Measurements from ENCODE around the gene CAMK4. TPM values are rescaled to one million over a fixed set of nuclear protein-coding genes. Genes with fewer than 3 reads are reported as not detected.
"Not testable (repeated sequence)": the region's sequence is repeated elsewhere in the genome, so short reads cannot be mapped to it uniquely, and the experiment has no call there.

Gene CAMK4
- polyA plus RNA-seq, 3 donors, result 4.1 to 6.8 (median 5.9) TPM

DNA sequence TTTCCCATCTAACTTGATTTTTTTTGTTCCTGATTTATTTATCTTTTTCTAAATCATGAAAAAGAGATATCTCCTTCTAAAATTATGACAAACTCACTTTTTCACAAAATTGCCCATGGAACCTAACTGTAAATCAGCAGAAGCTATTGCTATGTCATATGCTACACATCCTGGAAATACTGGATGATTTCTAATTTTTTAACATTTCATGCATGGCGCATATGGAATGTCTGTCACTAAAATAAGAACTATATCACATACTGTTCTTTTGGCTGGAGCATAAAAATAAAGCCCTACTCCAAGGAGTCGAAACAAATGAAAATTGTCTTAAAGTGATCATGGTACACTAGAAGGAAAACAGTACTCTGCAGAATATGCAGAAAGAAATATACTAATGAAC, 60.6 kb downstream of the CAMK4 start:
- no peak for DNase-seq (ENCODE audit: extremely low read depth in 1 of 11, low read depth in 9 of 11, low spot score in 4 of 11)

DNA sequence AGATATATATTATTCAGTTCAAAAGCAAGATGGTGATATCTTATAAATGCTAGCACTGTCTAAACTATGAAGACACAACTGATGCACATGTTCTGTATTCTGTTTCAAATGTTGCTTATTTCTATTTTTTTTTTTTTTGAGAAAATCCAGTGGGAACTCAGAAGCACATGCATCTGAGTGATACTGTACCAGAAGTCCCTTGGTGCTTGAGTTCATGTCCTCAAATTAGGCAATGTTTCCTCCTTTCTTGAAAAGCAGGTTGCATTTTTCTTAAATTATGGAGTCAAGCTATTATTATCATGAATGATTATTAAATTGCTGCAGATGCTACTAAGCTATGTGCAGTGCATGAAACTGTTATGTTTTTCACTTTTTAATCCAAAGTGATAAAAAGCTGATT, 70.4 kb downstream of the CAMK4 start:
- no peak for DNase-seq (ENCODE audit: extremely low read depth in 1 of 11, low read depth in 9 of 11, low spot score in 4 of 11)

DNA sequence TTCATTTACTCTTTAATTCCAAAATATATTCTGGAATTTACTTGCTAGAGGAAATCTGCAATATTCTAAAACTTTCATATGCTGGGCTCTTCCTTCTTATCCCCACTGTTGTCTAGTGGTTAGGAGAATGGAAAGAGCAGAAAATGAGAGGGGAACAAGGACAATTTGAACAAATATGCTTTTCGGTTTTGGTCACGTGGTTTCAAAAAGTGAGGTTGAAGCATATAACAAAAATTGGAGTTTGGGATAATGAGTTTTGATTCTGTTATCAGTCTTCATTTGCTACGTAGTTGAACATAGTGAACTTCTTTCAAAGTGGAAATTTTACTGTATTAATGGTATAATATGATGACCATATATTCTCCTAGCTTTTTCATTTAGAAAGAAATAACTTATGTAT, 71.5 kb downstream of the CAMK4 start:
- DNase-seq (ENCODE audit: extremely low read depth in 1 of 11, low read depth in 9 of 11, low spot score in 4 of 11), result no peak

DNA sequence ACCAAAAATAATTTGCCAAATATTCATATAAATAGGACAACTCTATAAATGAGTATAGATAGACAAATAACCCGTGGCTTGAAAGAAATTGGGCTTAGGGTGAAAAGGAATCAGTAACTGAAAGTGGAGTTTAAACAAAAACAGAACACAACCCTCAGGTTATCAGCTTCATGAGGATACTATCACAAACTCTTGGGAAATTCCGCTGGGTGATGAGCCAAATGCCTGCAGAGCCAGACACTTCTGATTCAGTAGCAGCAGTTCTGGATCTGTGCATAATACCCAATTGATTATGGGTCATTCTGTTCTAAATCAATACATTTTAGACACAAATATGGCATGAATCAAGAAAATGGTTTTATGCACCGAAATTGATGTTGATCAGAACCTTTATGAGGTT, 72.4 kb downstream of the CAMK4 start:
- DNase-seq (ENCODE audit: extremely low read depth in 1 of 11, low read depth in 9 of 11, low spot score in 4 of 11), result no peak

DNA sequence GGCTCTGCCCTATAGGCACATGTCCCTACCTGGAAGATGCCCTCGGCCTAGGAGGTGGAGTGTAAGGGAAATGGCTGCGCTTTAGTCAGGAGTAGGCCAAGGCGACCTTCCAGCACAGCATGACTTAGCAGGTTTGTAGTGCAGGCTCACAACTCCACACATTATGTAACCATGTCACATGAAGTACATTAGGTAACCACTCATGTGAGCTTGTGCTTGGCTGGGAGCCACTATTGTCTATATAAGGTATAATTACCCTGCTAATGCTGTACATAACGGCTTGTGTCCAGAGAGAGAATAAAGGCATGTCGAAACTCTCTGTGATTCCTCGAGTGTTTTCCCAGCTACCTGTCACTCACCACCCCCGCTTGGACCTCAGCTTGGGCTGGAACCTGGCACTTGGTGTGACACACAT, 74.9 kb downstream of the CAMK4 start:
- no peak for DNase-seq (ENCODE audit: extremely low read depth in 1 of 11, low read depth in 9 of 11, low spot score in 4 of 11)

DNA sequence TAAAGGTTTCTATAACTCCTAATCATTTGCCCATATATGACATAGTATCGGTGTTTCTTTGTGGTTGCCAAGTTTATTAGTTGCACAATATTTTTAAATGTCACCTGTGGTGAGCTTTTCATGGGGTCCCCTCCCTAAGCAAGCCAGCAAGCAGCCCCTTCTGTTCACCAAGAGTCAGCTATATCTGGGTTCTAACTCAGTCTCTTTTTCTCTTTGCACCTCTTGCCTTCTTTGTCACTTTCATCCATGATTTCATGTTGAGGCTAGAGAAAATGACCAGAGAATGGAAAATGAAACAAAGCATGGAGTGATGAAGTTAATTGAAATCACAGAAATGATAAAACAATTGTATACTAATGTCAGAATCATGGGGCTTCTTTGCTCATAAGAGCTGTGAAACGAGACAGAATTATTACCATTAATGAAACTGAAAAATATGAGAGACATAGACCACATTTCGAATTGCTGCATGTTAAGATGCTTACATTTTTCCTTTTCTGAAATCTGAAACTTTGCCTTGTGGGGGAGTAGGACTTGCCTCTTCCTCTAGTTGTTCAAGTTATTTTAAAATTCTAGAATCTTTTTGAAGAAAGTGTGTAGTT, 75.7 kb downstream of the CAMK4 start:
- DNase-seq (ENCODE audit: extremely low read depth in 1 of 11, low read depth in 9 of 11, low spot score in 4 of 11), result peak in 1 of 11 donors; percentile 1

DNA sequence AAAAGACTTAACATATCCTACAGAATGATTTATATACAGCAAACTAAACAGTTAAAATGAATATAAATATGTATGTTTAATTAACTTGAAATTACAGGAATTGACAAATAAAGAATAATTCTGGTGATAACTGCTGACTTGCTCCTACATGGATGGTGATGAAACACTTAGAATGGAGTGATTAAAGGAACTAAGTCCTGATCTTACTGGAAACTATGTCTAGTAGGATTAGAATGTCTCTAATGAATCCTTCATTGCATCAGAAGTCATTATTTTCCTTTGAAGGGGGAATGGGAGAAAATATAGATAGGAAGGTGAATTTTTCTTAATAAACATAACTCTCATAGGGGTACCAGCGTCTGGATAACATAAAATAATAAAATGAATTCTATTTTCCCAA, 77.1 kb downstream of the CAMK4 start:
- no peak for DNase-seq (ENCODE audit: extremely low read depth in 1 of 11, low read depth in 9 of 11, low spot score in 4 of 11)

DNA sequence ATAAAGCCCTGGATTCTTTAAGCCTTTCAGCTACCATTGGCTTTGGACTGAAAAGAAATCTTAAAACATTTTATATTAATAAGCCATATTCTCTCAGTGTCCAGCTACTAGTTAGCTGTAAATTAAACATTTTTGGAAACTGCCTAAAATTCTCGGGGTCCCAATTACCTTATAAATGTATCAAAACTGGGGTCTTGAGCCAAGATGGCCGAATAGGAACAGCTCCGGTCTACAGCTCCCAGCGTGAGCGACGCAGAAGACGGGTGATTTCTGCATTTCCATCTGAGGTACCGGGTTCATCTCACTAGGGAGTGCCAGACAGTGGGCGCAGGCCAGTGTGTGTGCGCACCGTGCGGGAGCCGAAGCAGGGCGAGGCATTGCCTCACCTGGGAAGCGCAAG, 77.9 kb downstream of the CAMK4 start:
- not testable (repeated sequence) for DNase-seq (ENCODE audit: extremely low read depth in 1 of 11, low read depth in 9 of 11, low spot score in 4 of 11)

DNA sequence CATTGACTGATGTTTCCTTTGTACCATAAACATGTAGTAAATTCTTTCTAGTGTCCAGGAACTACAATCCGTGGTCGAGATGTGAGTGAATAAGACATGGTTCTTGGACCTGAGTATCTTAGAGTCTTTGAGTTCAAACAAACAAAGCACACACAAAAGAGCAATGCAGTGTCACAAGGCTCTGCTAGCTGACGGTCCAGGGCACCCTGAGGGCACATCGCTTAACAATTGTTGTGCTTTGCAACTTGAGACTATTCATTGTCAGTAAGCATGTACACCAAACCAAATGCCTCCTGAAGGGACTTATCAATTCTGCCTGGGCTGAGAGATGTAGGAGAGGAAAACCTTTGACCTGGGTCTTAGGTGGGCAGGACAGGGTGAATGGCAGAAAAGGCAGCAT, 84.8 kb downstream of the CAMK4 start:
- DNase-seq (ENCODE audit: extremely low read depth in 1 of 11, low read depth in 9 of 11, low spot score in 4 of 11), result no peak

DNA sequence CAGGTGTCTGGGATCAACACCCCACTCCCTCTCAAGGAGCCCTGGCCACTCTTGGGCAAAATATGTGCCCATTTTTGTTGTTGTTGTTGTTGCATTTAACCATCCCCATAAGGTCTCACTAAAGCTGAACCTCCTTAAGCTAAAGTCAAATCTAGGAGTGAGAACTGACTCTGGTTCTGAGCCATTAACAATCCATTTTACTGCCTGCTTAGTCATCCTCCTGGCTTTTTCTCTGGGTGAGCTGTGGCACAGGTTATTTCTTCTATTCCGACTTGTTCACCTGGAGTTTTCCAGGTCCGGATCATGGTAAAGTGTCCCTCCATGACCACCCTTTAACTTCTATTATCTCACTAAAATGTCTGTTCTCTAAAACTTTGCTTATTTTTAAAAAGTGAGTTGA, 85.2 kb downstream of the CAMK4 start:
- no peak for DNase-seq (ENCODE audit: extremely low read depth in 1 of 11, low read depth in 9 of 11, low spot score in 4 of 11)

DNA sequence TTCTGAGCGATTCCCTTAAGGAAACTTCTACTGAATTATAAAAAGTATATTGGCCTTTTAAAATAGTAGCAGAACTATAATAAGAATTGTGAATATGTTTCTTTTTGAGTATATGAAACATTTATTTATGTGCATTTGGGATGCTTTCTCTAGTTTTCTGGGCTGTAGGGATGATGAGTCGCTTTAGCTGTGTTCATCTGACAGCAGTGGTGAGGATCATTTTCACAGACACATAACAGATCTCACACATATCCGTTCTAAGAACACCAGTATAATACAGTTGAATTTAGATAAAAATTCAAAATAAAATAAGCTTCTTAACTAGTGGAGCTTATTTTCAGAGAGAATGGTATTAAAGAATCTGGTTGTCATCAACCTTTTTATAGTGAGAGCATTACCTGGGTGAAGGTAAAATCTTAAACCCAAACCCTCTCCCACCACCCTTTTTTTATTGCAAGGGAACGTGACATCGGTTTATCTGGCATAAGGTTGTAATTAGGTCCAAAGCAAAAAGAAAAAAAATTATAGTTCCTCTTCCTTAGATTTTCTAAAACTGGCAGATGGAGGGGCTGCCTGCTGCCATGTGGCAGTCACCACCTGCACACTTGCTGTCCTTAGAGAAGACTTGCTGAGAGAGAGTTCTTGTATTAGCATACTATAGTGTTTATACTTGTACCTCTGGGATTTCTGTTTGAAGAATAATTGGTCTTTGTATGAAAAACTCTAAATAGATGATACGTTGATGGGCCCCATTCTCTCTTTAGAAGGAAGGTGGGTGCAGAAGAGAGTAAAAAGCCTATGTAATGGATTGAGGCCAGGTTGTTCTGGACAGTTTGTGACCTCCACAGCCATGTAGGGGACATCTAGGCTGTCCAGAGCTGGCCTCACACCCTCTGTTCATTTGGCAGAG, 86.8 kb downstream of the CAMK4 start:
- no peak for DNase-seq (ENCODE audit: extremely low read depth in 1 of 11, low read depth in 9 of 11, low spot score in 4 of 11)

DNA sequence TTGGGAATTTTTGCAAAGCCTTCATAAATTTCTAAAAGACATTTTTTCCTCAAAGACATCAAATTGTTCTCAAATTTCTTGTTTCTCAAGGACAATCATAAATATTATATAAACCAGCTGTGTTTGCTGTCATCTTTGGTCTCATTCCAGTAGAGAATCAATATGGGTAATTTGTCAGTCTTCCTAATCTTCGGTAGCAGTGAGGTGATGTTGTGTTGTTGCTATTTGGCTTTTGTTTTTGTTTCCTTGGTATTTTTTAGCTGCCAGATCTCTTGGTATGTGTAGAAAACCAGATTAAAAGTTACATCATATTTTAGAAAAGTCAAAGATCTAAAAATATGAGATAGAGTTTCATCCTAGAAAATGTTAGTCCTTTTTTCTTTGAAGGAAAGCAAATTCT, 87.5 kb downstream of the CAMK4 start:
- no peak for DNase-seq (ENCODE audit: extremely low read depth in 1 of 11, low read depth in 9 of 11, low spot score in 4 of 11)

DNA sequence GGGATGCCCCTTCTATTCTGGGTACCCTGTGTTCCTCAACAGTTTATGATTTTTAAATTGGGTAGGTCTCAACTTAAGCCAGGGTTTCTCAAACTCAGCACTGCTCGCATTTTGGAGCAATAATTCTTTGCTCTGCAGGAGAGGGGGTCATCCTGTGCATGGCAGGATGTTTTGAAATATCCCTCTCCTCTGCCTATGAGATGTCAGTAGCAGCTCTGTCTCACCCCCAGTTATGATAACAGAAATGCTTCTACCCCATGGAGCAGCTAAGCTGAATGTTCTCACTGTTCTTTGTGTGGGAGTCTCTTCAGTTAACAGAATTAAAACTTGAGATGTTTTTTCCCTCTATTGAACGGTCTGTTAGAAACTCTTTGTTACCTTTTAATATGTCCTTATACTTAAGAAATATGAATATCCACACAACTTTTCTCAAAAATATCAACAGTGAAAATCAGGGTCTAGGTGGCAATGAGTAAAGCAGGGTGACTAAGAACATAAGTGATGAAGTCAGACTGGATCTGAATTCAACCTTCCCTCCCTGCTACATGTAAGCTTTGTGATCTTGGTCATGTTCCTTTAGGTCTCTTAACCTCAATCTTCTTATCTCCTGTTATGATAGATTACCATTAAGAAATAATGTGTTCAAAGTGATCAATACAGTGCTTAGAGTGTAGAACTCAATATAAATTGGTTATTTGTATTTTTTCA, 89.0 kb downstream of the CAMK4 start:
- DNase-seq (ENCODE audit: extremely low read depth in 1 of 11, low read depth in 9 of 11, low spot score in 4 of 11), result no peak

DNA sequence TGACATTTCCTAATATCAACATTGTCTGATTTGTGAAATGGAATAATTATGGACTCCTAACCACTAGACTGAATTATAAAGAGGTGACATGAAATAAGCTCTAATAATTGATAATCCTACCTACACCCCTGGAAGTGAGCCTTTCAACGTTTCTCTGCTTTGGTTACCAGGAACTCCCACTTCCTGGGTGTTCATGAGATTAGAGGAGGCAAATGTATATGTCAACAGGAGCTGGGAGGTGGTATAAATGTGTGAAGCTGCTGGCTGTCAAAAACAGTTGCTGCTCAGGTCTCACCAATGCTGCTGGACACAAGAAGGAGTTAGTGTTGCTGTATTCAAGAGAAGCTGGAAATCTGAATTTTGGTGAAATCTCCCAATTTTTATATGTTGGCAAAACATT, 96.8 kb downstream of the CAMK4 start:
- no peak for DNase-seq (ENCODE audit: extremely low read depth in 1 of 11, low read depth in 9 of 11, low spot score in 4 of 11)

DNA sequence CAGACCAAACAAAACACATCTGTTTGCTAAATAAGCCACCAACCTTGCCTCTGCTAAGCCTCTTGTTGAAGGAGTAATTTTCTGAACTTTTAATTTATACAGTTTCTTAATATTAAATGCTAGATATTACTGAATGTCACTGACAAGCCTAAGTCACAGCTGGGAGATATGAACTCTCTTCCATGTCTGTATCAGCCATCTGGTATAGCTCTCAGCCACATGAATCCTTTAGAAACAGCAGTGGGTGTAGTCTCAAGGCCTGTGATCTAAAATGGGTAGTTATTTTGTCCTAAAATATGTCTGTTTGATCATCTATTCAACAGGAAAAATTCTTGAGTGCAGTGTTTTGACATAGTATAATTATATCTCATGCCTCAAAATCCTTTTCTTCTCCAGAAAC, 97.2 kb downstream of the CAMK4 start:
- peak in 1 of 11 donors; percentile 13 for DNase-seq (ENCODE audit: extremely low read depth in 1 of 11, low read depth in 9 of 11, low spot score in 4 of 11)

DNA sequence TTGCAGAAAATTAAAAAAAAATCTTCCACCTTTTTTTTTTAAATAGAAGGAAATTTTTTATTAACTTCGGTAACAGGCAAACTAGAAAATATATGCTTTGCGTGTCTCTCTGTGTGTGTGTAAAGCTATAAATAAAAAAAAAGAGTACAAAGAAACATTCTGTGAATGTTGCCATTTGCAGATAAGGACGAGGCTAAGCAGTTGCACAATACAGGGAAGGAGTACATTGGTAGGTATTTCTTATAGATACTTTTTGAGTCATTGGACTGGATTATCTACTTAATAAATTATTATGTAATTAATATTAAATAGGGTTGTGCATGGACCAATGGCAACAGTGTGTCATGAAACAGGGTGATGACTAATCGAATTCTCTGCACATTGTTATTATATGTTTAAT, 102.4 kb downstream of the CAMK4 start:
- DNase-seq (ENCODE audit: extremely low read depth in 1 of 11, low read depth in 9 of 11, low spot score in 4 of 11), result no peak

DNA sequence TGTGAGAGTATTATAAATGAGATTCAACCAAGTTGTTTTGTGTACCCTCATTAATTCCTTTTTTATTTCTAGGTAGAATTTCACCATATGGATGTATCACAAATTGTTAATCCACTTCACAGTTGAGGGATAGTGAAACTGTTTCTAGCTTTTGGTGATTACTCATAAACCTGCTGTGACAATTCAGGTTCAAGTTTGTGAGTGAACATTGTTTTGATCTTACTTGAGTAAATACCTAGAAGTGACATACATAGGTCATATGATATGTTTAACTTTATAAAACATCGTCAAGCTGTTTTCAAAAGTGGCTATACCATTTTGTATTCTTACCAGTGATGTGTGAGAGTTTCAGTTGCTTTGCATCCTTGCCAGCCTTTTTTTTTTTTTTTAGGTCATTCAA, 112.9 kb downstream of the CAMK4 start:
- DNase-seq (ENCODE audit: extremely low read depth in 1 of 11, low read depth in 9 of 11, low spot score in 4 of 11), result no peak

DNA sequence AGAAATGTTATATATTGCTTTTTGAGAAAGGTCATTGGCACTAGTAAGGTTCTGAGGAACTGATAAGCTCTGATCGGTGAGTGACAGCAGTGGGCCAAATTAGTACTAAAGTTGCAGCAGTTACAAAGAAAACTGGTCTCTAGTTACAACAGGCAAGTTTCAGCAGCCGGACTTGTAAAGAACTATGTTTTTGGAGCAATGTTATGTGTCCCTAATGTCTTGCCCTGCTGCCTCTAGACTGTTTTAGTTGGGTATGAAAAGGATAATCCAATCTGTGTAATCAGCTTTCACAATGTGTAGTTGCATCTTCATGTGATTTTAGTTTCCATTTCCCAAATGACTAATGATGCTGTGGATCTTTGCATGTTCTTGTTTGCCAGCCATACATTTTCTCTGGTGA, 113.5 kb downstream of the CAMK4 start:
- DNase-seq (ENCODE audit: extremely low read depth in 1 of 11, low read depth in 9 of 11, low spot score in 4 of 11), result no peak

DNA sequence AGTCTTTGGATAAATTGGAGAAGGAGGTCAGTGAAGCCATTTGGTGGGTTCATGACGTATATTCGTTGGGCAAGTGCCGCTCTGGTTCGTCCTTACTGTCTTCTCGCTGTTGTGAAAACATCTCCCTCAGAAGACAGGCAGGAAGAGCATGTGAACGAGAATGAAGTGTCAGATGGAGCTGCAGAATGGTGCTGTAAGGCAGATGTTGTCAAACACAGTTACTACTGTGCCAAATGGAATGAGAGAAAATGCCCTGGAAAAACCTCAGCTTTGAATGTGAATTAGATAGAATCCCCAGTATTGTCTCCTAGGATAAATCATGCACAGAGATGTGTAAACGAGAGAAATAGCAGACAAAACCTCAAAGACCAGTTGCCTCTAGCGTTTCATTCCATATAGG, 121.5 kb downstream of the CAMK4 start:
- no peak for DNase-seq (ENCODE audit: extremely low read depth in 1 of 11, low read depth in 9 of 11, low spot score in 4 of 11)

DNA sequence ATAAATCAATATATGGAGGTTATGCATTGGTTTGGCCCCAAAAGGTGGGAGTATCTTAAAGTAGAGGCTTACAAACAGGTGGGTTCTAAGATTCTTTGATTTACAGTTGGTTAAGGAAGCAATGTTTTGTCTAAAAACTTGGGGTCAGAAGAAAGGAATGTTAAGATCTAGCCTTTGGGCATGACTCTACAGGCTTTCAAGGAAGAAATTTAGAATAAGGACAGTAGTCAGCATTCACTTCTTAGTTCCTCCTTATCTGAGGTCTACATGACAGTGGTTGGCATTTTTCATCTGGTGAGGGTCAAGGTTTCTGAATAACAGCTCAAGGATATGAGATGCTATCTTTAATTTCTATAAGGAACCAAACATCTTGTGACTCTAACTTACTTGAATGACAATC, 122.8 kb downstream of the CAMK4 start:
- DNase-seq (ENCODE audit: extremely low read depth in 1 of 11, low read depth in 9 of 11, low spot score in 4 of 11), result no peak

All from renal cortex interstitium (tissue), 11 donors.